Caco-2 (cell line): Measurements from ENCODE around the gene CCDC74A. TPM values are rescaled to one million over a fixed set of nuclear protein-coding genes. Genes with fewer than 3 reads are reported as not detected.
"Not testable (repeated sequence)": the region's sequence is repeated elsewhere in the genome, so short reads cannot be mapped to it uniquely, and the experiment has no call there.

Experiments
- BruUV-seq: library from RNA; stranded (reverse); fragments of 400-500 nt; replicated peaks from 2 replicates; lab custom pipeline; 2021; lab: Mats Ljungman, UMichigan
- CTCF ChIA-PET: fragments of 300-600 bp; sonication (Branson Sonifier 250); formaldehyde crosslinking; loops from one replicate; lab custom pipeline; 2022; ENCODE audit warnings: antibody characterized with exemption; lab: Charles Lee
- POLR2A ChIA-PET: fragments of 300-600 bp; sonication (Branson Sonifier 250); formaldehyde crosslinking; loops from one replicate; lab custom pipeline; 2022; ENCODE audit warnings: antibody characterized with exemption; lab: Charles Lee
- DNase-seq, 2 experiments: peaks; one replicate each; pipeline versions ENCODE4 v3.0.0 to v3.0.0-alpha.2; 2020 to 2022
- H3K27me3 ChIP-seq: replicated peaks from 2 replicates; pipeline ENCODE4 v1.6.0; 2011; ENCODE audit warnings: low read length; ENCODE audit not compliant: control insufficient read depth, insufficient read depth
- H3K36me3 ChIP-seq: 2 replicates; pipeline ENCODE4 v1.5.1; 2011; ENCODE audit warnings: low read length; ENCODE audit not compliant: control insufficient read depth, insufficient read depth
- H3K4me1 ChIP-seq: fragments of 250-450 bp; sonication (Bioruptor Pico); 2 replicates; pipeline ENCODE4 v1.5.1; 2020; ENCODE audit warnings: mild to moderate bottlenecking
- H3K4me3 ChIP-seq: 2 replicates; pipeline ENCODE4 v1.5.1; 2011; ENCODE audit warnings: low read depth, mild to moderate bottlenecking, control low read depth, low read length
- H3K9me3 ChIP-seq: fragments of 250-450 bp; sonication (Bioruptor Pico); 2 replicates; pipeline ENCODE4 v1.5.1; 2020; ENCODE audit warnings: mild to moderate bottlenecking, moderate library complexity
- H3K27ac Mint-ChIP-seq: one replicate; pipeline ENCODE4 v1.8.0; 2022; ENCODE audit warnings: mixed read lengths; ENCODE audit not compliant: unreplicated experiment
- H3K27me3 Mint-ChIP-seq: one replicate; pipeline ENCODE4 v1.8.0; 2022; ENCODE audit warnings: mixed read lengths; ENCODE audit not compliant: insufficient read depth, unreplicated experiment
- H3K36me3 Mint-ChIP-seq: one replicate; pipeline ENCODE4 v1.8.0; 2022; ENCODE audit warnings: mild to moderate bottlenecking, mixed read lengths; ENCODE audit not compliant: insufficient read depth, unreplicated experiment
- H3K4me1 Mint-ChIP-seq: one replicate; pipeline ENCODE4 v1.8.0; 2022; ENCODE audit warnings: low read depth, mixed read lengths; ENCODE audit not compliant: unreplicated experiment
- H3K4me3 Mint-ChIP-seq: one replicate; pipeline ENCODE4 v1.8.0; 2022; ENCODE audit warnings: mild to moderate bottlenecking, moderate library complexity, mixed read lengths; ENCODE audit not compliant: unreplicated experiment
- H3K9me3 Mint-ChIP-seq: one replicate; pipeline ENCODE4 v1.8.0; 2022; ENCODE audit warnings: mixed read lengths; ENCODE audit not compliant: unreplicated experiment
- CTCF ChIP-seq, 2 experiments: fragments of 200-600 bp in 1 of 2; IDR thresholded peaks; 1 replicate in 1 of 2; 2 replicates in 1 of 2; pipeline versions ENCODE4 v1.5.1 to v1.8.0; 2011 to 2022; ENCODE audit warnings: antibody characterized with exemption in 1 of 2, control low read depth in 1 of 2, inconsistent platforms in 1 of 2, low read depth in 1 of 2, low read length in 1 of 2, mild to moderate bottlenecking in 1 of 2, moderate library complexity in 1 of 2; ENCODE audit not compliant: insufficient read depth in 1 of 2, severe bottlenecking in 1 of 2, unreplicated experiment in 1 of 2
- intact Hi-C: fragments of 100-400 bp; cut with micrococcal nuclease; formaldehyde crosslinking; loops from one replicate; pipeline ENCODE4 v1.10.0; 2022; ENCODE audit not compliant: unreplicated experiment
- total RNA-seq: library from RNA; stranded (reverse); gene quantifications from 2 replicates; pipeline ENCODE4 v1.2.3, GENCODE V29; 2022

CCDC74A gene
- total RNA-seq, 1 experiment from 2014 or later: 0.36 TPM

GRCh38 chr2:131519466-131519865, 8.2 kb upstream of the CCDC74A start:
- no peak for TF ChIP-seq CTCF (IDR thresholded peaks at IDR 0.05; ENCODE audit: insufficient read depth in 1 of 2, low read depth in 1 of 2, low read length in 1 of 2, severe bottlenecking in 1 of 2, unreplicated experiment in 1 of 2)
- H3K4me1 Mint-ChIP-seq: no peaks in the 10 kb centered on the region
- no peaks in the 10 kb centered on the region for H3K9me3 Mint-ChIP-seq
- intact Hi-C loops: no loop called here
- BruUV-seq: no TSS peak
- ChIA-PET POLR2A (no interaction called here), CTCF (no interaction called here)
- H3K4me3 ChIP-seq: no peak overlapping the region
- no peak overlapping the region for H3K4me3 Mint-ChIP-seq
- peaks cover 40% of the 10 kb centered on the region for H3K36me3 Mint-ChIP-seq
- H3K36me3 ChIP-seq: peaks cover 1% of the 10 kb centered on the region; the same call in 1 of the 2 replicates
- H3K27me3 Mint-ChIP-seq: no peaks in the 10 kb centered on the region
- H3K4me1 ChIP-seq: no peaks in the 10 kb centered on the region
- no peak overlapping the region for H3K27ac Mint-ChIP-seq
- no peaks in the 10 kb centered on the region for H3K9me3 ChIP-seq
- no peak for DNase-seq
- H3K27me3 ChIP-seq: no peaks in the 10 kb centered on the region

GRCh38 chr2:131519871-131520470, 7.7 kb upstream of the CCDC74A start:
- H3K27me3 ChIP-seq, H3K4me3 Mint-ChIP-seq, H3K9me3 Mint-ChIP-seq, H3K27me3 Mint-ChIP-seq, H3K4me3 ChIP-seq, POLR2A ChIA-PET, H3K4me1 Mint-ChIP-seq, H3K36me3 ChIP-seq, BruUV-seq, CTCF ChIA-PET, H3K9me3 ChIP-seq, H3K27ac Mint-ChIP-seq, DNase-seq, H3K4me1 ChIP-seq: not testable (repeated sequence)
- H3K36me3 Mint-ChIP-seq: peaks cover 38% of the 10 kb centered on the region
- intact Hi-C loops: loop anchor here (10.0 kb wide), 1 partner anchor 365 kb away; no protein-coding TSS in a partner anchor

GRCh38 chr2:131520526-131520925, 7.2 kb upstream of the CCDC74A start:
- no peak for TF ChIP-seq CTCF (IDR thresholded peaks at IDR 0.05; ENCODE audit: insufficient read depth in 1 of 2, low read depth in 1 of 2, low read length in 1 of 2, severe bottlenecking in 1 of 2, unreplicated experiment in 1 of 2)
- H3K27ac Mint-ChIP-seq: no peak overlapping the region
- Histone ChIP-seq H3K36me3 (peaks cover 1% of the 10 kb centered on the region; the same call in 1 of the 2 replicates), H3K4me3 (no peak overlapping the region), H3K27me3 (no peaks in the 10 kb centered on the region), H3K9me3 (no peaks in the 10 kb centered on the region), H3K4me1 (no peaks in the 10 kb centered on the region)
- H3K4me1 Mint-ChIP-seq: no peaks in the 10 kb centered on the region
- no peaks in the 10 kb centered on the region for H3K27me3 Mint-ChIP-seq
- H3K36me3 Mint-ChIP-seq: peaks cover 36% of the 10 kb centered on the region
- CTCF ChIA-PET: no interaction called here
- DNase-seq: no peak
- H3K9me3 Mint-ChIP-seq: no peaks in the 10 kb centered on the region
- BruUV-seq: no TSS peak
- POLR2A ChIA-PET: no interaction called here
- no peak overlapping the region for H3K4me3 Mint-ChIP-seq
- intact Hi-C loops: loop anchor here (10.0 kb wide), 1 partner anchor 366 kb away; no protein-coding TSS in a partner anchor

- DNase-seq, BruUV-seq, H3K36me3 ChIP-seq, H3K27ac Mint-ChIP-seq, H3K4me3 ChIP-seq, H3K4me1 Mint-ChIP-seq, H3K9me3 ChIP-seq, CTCF ChIA-PET, H3K4me1 ChIP-seq, POLR2A ChIA-PET, H3K27me3 Mint-ChIP-seq, H3K9me3 Mint-ChIP-seq, H3K4me3 Mint-ChIP-seq, H3K27me3 ChIP-seq: not testable (repeated sequence)
- intact Hi-C loops: loop anchor here (10.0 kb wide), 1 partner anchor 367 kb away; no protein-coding TSS in a partner anchor
- H3K36me3 Mint-ChIP-seq: peaks cover 26% of the 10 kb centered on the region
Measured at GRCh38 chr2:131521524-131521923, 6.2 kb upstream of the CCDC74A start.
